Measurements from ENCODE around the gene KRT3.

The KRT3 gene

DNA sequence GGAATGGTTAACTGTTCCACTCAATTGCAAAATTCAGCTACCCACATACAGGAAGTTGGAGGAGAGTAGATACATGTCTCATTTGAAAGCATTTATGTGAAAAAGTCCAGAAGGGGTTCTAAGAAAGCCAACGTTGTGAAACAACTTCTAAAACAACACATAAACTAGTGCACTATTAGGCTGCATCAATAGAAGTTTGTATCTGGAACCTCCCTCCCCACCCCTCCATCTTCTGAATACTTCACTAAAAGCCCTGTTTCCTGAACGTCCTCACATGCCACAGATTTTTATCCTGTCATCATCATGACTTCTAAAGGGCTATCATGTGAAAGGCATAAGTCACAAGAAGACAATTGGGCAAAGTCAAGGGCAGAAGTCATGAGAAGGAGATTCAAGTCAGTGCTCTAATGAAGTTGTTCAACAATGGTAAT lies 32.7 kb upstream of the KRT3 start:
- Histone ChIP-seq H3K4me3 (ENCODE audit: low read depth, low read length) (no peak overlapping the region), H3K36me3 (replicated peaks) (no peaks in the 10 kb centered on the region), H3K27me3 (replicated peaks) (no peaks in the 10 kb centered on the region), H3K27ac (no peak overlapping the region)
- no peak for DNase-seq
- TF ChIP-seq, protein P1, sequence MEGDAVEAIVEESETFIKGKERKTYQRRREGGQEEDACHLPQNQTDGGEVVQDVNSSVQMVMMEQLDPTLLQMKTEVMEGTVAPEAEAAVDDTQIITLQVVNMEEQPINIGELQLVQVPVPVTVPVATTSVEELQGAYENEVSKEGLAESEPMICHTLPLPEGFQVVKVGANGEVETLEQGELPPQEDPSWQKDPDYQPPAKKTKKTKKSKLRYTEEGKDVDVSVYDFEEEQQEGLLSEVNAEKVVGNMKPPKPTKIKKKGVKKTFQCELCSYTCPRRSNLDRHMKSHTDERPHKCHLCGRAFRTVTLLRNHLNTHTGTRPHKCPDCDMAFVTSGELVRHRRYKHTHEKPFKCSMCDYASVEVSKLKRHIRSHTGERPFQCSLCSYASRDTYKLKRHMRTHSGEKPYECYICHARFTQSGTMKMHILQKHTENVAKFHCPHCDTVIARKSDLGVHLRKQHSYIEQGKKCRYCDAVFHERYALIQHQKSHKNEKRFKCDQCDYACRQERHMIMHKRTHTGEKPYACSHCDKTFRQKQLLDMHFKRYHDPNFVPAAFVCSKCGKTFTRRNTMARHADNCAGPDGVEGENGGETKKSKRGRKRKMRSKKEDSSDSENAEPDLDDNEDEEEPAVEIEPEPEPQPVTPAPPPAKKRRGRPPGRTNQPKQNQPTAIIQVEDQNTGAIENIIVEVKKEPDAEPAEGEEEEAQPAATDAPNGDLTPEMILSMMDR (IDR thresholded peaks at IDR 0.05; ENCODE audit: low read depth, low read length, missing control alignments), result no peak
- in situ Hi-C loops (cut with HindIII; ENCODE audit: low pct_ligation_motif_present, low sequenced_read_pairs), result no loop called here

DNA sequence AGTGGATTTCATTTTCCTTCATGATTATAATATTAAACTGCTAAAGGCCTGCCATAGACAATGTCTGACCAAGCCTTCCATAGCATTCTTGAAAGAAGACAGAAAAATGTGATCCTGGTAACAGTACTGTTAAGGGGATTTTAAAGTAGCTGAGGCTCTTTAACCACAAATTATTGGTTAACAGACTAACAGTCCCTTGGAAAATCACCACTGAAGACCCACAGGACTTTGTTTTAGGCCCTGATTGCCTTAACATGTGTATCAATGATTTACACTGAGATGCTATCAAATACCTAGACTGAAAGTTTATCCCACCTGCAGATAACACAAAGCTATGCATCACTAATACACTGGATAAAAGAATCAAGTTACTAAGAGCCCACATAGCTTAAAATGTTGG lies 32.2 kb upstream of the KRT3 start:
- in situ Hi-C loops (cut with HindIII; ENCODE audit: low pct_ligation_motif_present, low sequenced_read_pairs), result no loop called here
- no peak overlapping the region for H3K27ac ChIP-seq
- H3K36me3 ChIP-seq (replicated peaks), result no peaks in the 10 kb centered on the region
- no peak for DNase-seq
- TF ChIP-seq, protein P1 (IDR thresholded peaks at IDR 0.05; ENCODE audit: low read depth, low read length, missing control alignments), result no peak
- H3K4me3 ChIP-seq (ENCODE audit: low read depth, low read length), result no peak overlapping the region
- H3K27me3 ChIP-seq (replicated peaks), result no peaks in the 10 kb centered on the region

DNA sequence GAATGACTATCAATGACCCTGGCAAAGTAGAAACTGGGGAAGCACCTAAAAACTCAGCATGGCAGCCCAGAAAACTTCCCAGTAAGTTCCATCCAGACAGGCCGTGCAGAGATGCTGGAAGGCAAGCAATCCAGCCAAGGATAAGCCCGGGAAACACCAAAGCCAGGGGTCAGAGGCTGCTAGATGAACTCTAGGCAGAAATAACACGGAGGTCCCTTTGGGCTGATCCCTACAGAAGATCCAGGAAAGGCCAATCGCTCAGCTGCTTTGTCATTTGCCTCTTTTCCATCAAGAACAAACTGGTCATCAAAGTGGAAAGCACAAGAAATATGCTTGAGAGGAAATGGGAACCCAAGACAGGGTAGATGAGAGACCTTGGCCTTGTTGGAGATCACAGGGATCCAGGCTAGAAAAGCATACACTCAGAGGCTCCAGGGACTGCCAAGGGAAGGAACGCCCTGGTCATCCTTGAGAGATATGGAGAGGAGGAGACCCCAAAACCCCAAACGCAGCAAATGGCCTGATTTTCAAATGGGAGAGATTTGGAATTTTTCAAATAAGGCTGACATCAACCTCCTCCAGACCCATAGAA lies 31.7 kb upstream of the KRT3 start:
- TF ChIP-seq, protein P1 (IDR thresholded peaks at IDR 0.05; ENCODE audit: low read depth, low read length, missing control alignments), result no peak
- Histone ChIP-seq H3K27ac (no peak overlapping the region), H3K27me3 (replicated peaks) (no peaks in the 10 kb centered on the region), H3K36me3 (replicated peaks) (no peaks in the 10 kb centered on the region), H3K4me3 (ENCODE audit: low read depth, low read length) (no peak overlapping the region)
- no peak for DNase-seq
- in situ Hi-C loops (cut with HindIII; ENCODE audit: low pct_ligation_motif_present, low sequenced_read_pairs), result no loop called here

DNA sequence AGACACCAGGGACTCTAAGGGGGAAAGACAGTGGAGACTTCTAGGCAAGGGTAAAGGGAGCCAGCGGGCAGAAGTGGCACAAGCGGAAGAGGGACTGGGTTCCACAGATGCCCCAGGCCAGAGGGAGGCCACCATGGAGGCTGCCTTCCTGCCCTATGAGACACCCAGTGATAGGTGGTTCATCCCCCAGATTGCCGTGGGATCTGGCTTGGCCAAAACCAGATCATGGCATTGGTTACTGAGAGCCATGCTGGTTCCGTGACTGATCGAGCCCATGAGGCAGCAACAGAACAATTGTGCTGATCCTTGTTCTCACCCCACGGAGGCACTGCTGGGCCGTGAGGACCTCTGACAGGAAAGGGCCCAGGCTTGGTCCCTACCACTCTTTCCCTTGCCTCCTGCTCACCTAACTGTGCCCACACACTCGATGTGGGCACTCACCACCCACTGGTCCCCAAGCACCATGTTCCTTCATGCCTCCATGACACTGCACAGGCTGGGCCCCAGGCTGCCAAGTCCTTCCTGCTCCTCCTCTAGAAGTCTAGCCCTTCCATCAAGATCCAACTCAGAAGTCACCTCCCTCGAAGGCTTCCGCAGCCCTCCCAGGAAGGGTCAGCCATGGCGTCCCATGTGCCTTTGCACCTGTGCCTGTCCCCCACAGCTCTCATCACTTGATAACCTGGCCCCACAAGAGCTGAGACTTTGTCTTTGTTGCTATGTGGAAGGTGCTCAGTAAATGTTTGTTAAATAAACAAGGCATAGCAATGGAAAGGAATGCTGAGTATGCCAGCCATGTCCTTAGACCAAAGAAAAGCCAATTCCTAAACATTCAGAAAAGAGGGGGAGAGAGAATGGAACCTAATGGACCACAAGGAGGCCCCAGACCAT lies 30.9 kb upstream of the KRT3 start:
- H3K27ac ChIP-seq, result no peak overlapping the region
- no peak overlapping the region for H3K4me3 ChIP-seq (ENCODE audit: low read depth, low read length)
- no peak for DNase-seq
- in situ Hi-C loops (cut with HindIII; ENCODE audit: low pct_ligation_motif_present, low sequenced_read_pairs), result no loop called here
- TF ChIP-seq, protein P1 (IDR thresholded peaks at IDR 0.05; ENCODE audit: low read depth, low read length, missing control alignments), result no peak
- no peaks in the 10 kb centered on the region for H3K27me3 ChIP-seq (replicated peaks)
- H3K36me3 ChIP-seq (replicated peaks), result no peaks in the 10 kb centered on the region

DNA sequence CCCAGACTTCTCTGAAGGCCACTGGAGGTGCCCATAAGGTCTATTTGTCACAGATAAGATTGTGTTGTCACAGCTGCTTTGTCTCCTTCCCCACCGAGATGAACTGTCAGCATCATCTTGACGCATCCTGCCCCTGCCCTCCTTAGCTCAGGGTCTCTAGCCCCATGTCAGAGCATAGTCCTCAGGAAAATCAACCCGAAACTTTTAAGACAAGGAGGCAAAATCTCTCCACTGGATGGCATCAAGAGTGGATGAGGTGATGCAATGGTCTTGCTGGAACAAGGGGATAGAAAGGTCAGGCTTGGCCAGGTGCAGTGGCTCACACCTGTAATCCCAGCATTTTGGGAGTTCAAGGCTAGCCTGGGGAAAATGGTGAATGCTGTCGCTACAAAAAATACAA lies 30.0 kb upstream of the KRT3 start:
- DNase-seq, result no peak
- TF ChIP-seq, protein P1 (IDR thresholded peaks at IDR 0.05; ENCODE audit: low read depth, low read length, missing control alignments), result no peak
- Histone ChIP-seq H3K36me3 (replicated peaks) (no peaks in the 10 kb centered on the region), H3K27me3 (replicated peaks) (no peaks in the 10 kb centered on the region), H3K4me3 (ENCODE audit: low read depth, low read length) (no peak overlapping the region), H3K27ac (no peak overlapping the region)
- in situ Hi-C loops (cut with HindIII; ENCODE audit: low pct_ligation_motif_present, low sequenced_read_pairs), result no loop called here

Measured in brain microvascular endothelial cell (primary cell).